OCI-LY1 (cell line): ENCODE measurements around the gene LAMC2.

Experiments
- H2AFZ ChIP-seq: fragments of 200-600 bp; sonication (generic), shearing (Covaris generic); 2 replicates; pipeline ENCODE4 v1.6.0; 2014; ENCODE audit warnings: antibody characterized with exemption, mild to moderate bottlenecking, low read length
- H3F3A ChIP-seq: fragments of 200-600 bp; sonication (generic), shearing (Covaris generic); 2 replicates; pipeline ENCODE4 v1.6.0; 2014; ENCODE audit warnings: mild to moderate bottlenecking, antibody characterized with exemption, low read length, moderate library complexity; ENCODE audit not compliant: insufficient read depth
- H3K27ac ChIP-seq: fragments of 200-600 bp; sonication (generic); 2 replicates; pipeline ENCODE4 v1.5.1; 2014; ENCODE audit warnings: low read length, mixed run types, mild to moderate bottlenecking, low read depth; ENCODE audit not compliant: poor library complexity, severe bottlenecking
- H3K27me3 ChIP-seq: fragments of 200-600 bp; sonication (generic); 2 replicates; pipeline ENCODE4 v1.6.0; 2014; ENCODE audit warnings: antibody characterized with exemption, mild to moderate bottlenecking, low read length, moderate library complexity; ENCODE audit not compliant: insufficient read depth
- H3K36me3 ChIP-seq: fragments of 200-600 bp; sonication (generic); 2 replicates; pipeline ENCODE4 v1.6.1; 2014; ENCODE audit warnings: mild to moderate bottlenecking, antibody characterized with exemption, low read length, moderate library complexity, mixed read lengths; ENCODE audit not compliant: insufficient read depth
- H3K4me1 ChIP-seq: fragments of 200-600 bp; sonication (generic); 2 replicates; pipeline ENCODE4 v1.5.1; 2014; ENCODE audit warnings: mild to moderate bottlenecking, low read length, moderate library complexity; ENCODE audit not compliant: insufficient read depth, severe bottlenecking
- H3K4me2 ChIP-seq: fragments of 200-600 bp; sonication (generic), shearing (Covaris generic); 2 replicates; pipeline ENCODE4 v1.6.1; 2014; ENCODE audit warnings: low read length
- H3K4me3 ChIP-seq: fragments of 200-600 bp; sonication (generic); 2 replicates; pipeline ENCODE4 v1.5.1; 2014; ENCODE audit warnings: low read length, low read depth, mild to moderate bottlenecking, mixed read lengths; ENCODE audit not compliant: poor library complexity, severe bottlenecking
- H3K79me2 ChIP-seq: fragments of 200-600 bp; shearing (Covaris generic); 2 replicates; pipeline ENCODE4 v1.6.1; 2016; ENCODE audit warnings: mixed run types, low read length, mixed read lengths; ENCODE audit not compliant: insufficient read depth
- H3K9ac ChIP-seq: fragments of 200-600 bp; sonication (generic), shearing (Covaris generic); 2 replicates; pipeline ENCODE4 v1.6.1; 2014; ENCODE audit warnings: mild to moderate bottlenecking, low read length, mixed read lengths
- H3K9me2 ChIP-seq: fragments of 200-600 bp; sonication (generic), shearing (Covaris generic); 2 replicates; pipeline ENCODE4 v1.6.1; 2014; ENCODE audit warnings: low read depth, mild to moderate bottlenecking, low read length, mixed read lengths
- H3K9me3 ChIP-seq: fragments of 200-600 bp; shearing (Covaris generic); 2 replicates; pipeline ENCODE4 v1.6.1; 2014; ENCODE audit warnings: low read length, mixed read lengths
- H4K20me1 ChIP-seq: fragments of 200-600 bp; sonication (generic), shearing (Covaris generic); 2 replicates; pipeline ENCODE4 v1.6.0; 2016; ENCODE audit warnings: mild to moderate bottlenecking, low read length; ENCODE audit not compliant: insufficient read depth
- CTCF ChIP-seq: fragments of 200-600 bp; sonication (generic), shearing (Covaris generic); IDR thresholded peaks from 2 replicates; pipeline ENCODE4 v1.5.1; 2017; ENCODE audit warnings: mild to moderate bottlenecking, antibody characterized with exemption, low read length, moderate library complexity, mixed read lengths
- EZH2 ChIP-seq: fragments of 200-600 bp; sonication (generic), shearing (Covaris generic); IDR thresholded peaks from 2 replicates; pipeline ENCODE4 v1.8.0; 2017; ENCODE audit warnings: borderline replicate concordance, mixed run types, mild to moderate bottlenecking, antibody characterized with exemption, low read length, moderate library complexity, mixed read lengths

LAMC2 gene

GRCh38 chr1:183288583-183288982, 102.5 kb downstream of the LAMC2 start:
- no peak for TF ChIP-seq EZH2
- no peak for TF ChIP-seq CTCF
- H3K4me1 ChIP-seq = no peaks in the 10 kb centered on the region
- no peaks in the 10 kb centered on the region for H3K9me2 ChIP-seq
- no peak overlapping the region for H3K9ac ChIP-seq
- no peaks in the 10 kb centered on the region for H3K9me3 ChIP-seq
- H2AFZ ChIP-seq = no peak overlapping the region
- H3F3A ChIP-seq = no peaks in the 10 kb centered on the region
- no peaks in the 10 kb centered on the region for H3K79me2 ChIP-seq
- no peaks in the 10 kb centered on the region for H4K20me1 ChIP-seq
- H3K36me3 ChIP-seq = no peaks in the 10 kb centered on the region
- no peak overlapping the region for H3K4me3 ChIP-seq
- no peak overlapping the region for H3K4me2 ChIP-seq
- H3K27me3 ChIP-seq = peaks cover 13% of the 10 kb centered on the region; the same call in 1 of the 2 replicates
- no peak overlapping the region for H3K27ac ChIP-seq

GRCh38 chr1:183289051-183289496, 103.0 kb downstream of the LAMC2 start:
- Histone ChIP-seq H3K9me3 (no peaks in the 10 kb centered on the region), H3K4me1 (no peaks in the 10 kb centered on the region)
- TF ChIP-seq EZH2 (no peak), CTCF (no peak)

GRCh38 chr1:183290628-183291027, 104.6 kb downstream of the LAMC2 start:
- TF ChIP-seq CTCF (no peak), EZH2 (no peak)
- no peaks in the 10 kb centered on the region for H3K36me3 ChIP-seq
- no peak overlapping the region for H3K4me2 ChIP-seq
- no peaks in the 10 kb centered on the region for H3K9me3 ChIP-seq
- no peak overlapping the region for H3K4me3 ChIP-seq
- no peaks in the 10 kb centered on the region for H3F3A ChIP-seq
- H3K4me1 ChIP-seq = no peaks in the 10 kb centered on the region
- H3K27ac ChIP-seq = no peak overlapping the region
- H3K27me3 ChIP-seq = peaks cover 9% of the 10 kb centered on the region; the same call in 1 of the 2 replicates
- no peak overlapping the region for H3K9ac ChIP-seq
- H3K9me2 ChIP-seq = no peaks in the 10 kb centered on the region
- H4K20me1 ChIP-seq = no peaks in the 10 kb centered on the region
- no peak overlapping the region for H2AFZ ChIP-seq
- H3K79me2 ChIP-seq = no peaks in the 10 kb centered on the region

More at GRCh38 chr1:183289051-183289496, 103.0 kb downstream of the LAMC2 start:
- Histone ChIP-seq H3K36me3 (no peaks in the 10 kb centered on the region), H3K79me2 (no peaks in the 10 kb centered on the region), H3K27ac (no peak overlapping the region), H3K4me3 (no peak overlapping the region), H3K27me3 (peaks cover 9% of the 10 kb centered on the region; the same call in 1 of the 2 replicates), H3K4me2 (no peak overlapping the region), H3K9me2 (no peaks in the 10 kb centered on the region), H2AFZ (no peak overlapping the region), H3K9ac (no peak overlapping the region), H4K20me1 (no peaks in the 10 kb centered on the region), H3F3A (no peaks in the 10 kb centered on the region)
